ENCODE data around the gene FKBP11. TPM values are rescaled to one million over a fixed set of nuclear protein-coding genes. Genes with fewer than 3 reads are reported as not detected.
"Not testable (repeated sequence)": the region's sequence is repeated elsewhere in the genome, so short reads cannot be mapped to it uniquely, and the experiment has no call there.

Gene FKBP11
- total RNA-seq, 1 experiment from 2014 or later, result 21.1 TPM

DNA sequence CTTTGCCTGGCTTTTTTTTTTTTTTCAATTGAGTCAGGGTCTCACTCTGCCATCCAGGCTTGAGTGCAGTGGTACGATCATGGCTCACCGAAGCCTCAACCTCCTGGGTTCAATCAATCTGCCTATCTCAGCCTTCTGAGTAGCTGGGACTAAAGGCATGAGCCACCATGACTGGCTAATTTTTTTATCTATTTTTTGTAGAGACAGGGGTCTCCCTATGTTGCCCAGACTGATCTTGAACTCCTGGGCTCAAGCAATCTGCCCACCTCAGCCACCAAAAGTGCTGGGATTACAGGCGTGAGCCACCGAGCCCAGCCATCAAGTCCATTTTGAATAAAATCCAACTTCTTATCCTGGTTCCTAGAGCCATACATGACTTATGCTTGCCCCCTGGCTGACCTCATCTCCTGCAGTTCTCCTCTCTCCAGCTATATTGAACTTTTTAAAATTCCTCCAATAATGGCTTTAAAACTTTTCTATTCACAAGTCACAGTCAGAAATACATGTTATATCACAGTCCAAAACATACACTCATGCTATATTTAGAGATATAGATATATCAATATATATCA, 49.3 kb downstream of the FKBP11 start:
- ChIA-PET CTCF (no interaction called here), POLR2A (no interaction called here)
- no peaks in the 10 kb centered on the region for H3K36me3 ChIP-seq (ENCODE audit: control insufficient read depth, insufficient read depth, low read length)
- no peak overlapping the region for H3K27ac ChIP-seq (ENCODE audit: low read length)
- H3K9me3 ChIP-seq (ENCODE audit: control insufficient read depth, insufficient read depth, low read depth, low read length), result no peaks in the 10 kb centered on the region
- no peaks in the 10 kb centered on the region for H3K27me3 ChIP-seq (ENCODE audit: control insufficient read depth, insufficient read depth, low read length)
- ATAC-seq (no peak), DNase-seq (ENCODE audit: low read depth, low spot score) (no peak)
- in situ Hi-C loops (cut with HindIII; ENCODE audit: low pct_unique_long_range_greater_than_20kb, low sequenced_read_pairs), result no loop called here
- H3K4me3 ChIP-seq (ENCODE audit: low read depth in 2 of 2, low read length in 2 of 2), result no peak overlapping the region
- no TSS peak for BruUV-seq (replicated peaks)
- no peaks in the 10 kb centered on the region for H3K4me1 ChIP-seq (ENCODE audit: control insufficient read depth, insufficient read depth, low read length)
- intact Hi-C loops (cut with micrococcal nuclease; ENCODE audit: unreplicated experiment), result no loop called here
- TF ChIP-seq TCF7L2 (IDR thresholded peaks at IDR 0.05; ENCODE audit: low read depth, low read length) (no peak), SIN3A (IDR thresholded peaks at IDR 0.05; ENCODE audit: borderline replicate concordance, insufficient read depth, low read depth, low read length) (no peak), POLR2AphosphoS5 (IDR thresholded peaks at IDR 0.05; ENCODE audit: low read depth, low read length) (no peak)
- TF ChIP-seq, protein P1, sequence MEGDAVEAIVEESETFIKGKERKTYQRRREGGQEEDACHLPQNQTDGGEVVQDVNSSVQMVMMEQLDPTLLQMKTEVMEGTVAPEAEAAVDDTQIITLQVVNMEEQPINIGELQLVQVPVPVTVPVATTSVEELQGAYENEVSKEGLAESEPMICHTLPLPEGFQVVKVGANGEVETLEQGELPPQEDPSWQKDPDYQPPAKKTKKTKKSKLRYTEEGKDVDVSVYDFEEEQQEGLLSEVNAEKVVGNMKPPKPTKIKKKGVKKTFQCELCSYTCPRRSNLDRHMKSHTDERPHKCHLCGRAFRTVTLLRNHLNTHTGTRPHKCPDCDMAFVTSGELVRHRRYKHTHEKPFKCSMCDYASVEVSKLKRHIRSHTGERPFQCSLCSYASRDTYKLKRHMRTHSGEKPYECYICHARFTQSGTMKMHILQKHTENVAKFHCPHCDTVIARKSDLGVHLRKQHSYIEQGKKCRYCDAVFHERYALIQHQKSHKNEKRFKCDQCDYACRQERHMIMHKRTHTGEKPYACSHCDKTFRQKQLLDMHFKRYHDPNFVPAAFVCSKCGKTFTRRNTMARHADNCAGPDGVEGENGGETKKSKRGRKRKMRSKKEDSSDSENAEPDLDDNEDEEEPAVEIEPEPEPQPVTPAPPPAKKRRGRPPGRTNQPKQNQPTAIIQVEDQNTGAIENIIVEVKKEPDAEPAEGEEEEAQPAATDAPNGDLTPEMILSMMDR (IDR thresholded peaks at IDR 0.05), result no peak
- TF ChIP-seq, protein P2, sequence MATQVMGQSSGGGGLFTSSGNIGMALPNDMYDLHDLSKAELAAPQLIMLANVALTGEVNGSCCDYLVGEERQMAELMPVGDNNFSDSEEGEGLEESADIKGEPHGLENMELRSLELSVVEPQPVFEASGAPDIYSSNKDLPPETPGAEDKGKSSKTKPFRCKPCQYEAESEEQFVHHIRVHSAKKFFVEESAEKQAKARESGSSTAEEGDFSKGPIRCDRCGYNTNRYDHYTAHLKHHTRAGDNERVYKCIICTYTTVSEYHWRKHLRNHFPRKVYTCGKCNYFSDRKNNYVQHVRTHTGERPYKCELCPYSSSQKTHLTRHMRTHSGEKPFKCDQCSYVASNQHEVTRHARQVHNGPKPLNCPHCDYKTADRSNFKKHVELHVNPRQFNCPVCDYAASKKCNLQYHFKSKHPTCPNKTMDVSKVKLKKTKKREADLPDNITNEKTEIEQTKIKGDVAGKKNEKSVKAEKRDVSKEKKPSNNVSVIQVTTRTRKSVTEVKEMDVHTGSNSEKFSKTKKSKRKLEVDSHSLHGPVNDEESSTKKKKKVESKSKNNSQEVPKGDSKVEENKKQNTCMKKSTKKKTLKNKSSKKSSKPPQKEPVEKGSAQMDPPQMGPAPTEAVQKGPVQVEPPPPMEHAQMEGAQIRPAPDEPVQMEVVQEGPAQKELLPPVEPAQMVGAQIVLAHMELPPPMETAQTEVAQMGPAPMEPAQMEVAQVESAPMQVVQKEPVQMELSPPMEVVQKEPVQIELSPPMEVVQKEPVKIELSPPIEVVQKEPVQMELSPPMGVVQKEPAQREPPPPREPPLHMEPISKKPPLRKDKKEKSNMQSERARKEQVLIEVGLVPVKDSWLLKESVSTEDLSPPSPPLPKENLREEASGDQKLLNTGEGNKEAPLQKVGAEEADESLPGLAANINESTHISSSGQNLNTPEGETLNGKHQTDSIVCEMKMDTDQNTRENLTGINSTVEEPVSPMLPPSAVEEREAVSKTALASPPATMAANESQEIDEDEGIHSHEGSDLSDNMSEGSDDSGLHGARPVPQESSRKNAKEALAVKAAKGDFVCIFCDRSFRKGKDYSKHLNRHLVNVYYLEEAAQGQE (IDR thresholded peaks at IDR 0.05; ENCODE audit: insufficient read depth in 1 of 2, low read depth in 2 of 2, low read length in 1 of 2), result no peak

DNA sequence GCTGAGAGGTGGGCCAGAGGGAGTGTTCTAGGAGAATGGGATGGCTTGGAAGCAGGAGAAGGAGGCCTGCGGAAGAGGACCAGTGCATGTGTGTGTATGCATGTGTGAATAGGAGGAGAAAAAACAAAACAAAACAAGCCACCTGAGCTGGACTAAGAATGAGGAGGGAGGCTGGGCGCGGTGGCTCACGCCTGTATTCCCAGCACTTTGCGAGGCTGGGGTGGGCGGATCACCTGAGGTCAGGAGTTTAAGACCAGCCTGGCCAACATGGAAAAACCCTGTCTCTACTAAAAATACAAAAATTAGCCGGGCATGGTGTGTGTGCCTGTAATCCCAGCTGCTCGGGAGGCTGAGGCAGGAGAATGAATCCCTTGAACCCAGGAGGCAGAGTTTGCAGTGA, 51.8 kb downstream of the FKBP11 start:
- H3K27ac ChIP-seq (ENCODE audit: low read length); POLR2A ChIA-PET; H3K9me3 ChIP-seq (ENCODE audit: control insufficient read depth, insufficient read depth, low read depth, low read length); H3K4me1 ChIP-seq (ENCODE audit: control insufficient read depth, insufficient read depth, low read length); H3K36me3 ChIP-seq (ENCODE audit: control insufficient read depth, insufficient read depth, low read length); H3K4me3 ChIP-seq (ENCODE audit: low read depth in 2 of 2, low read length in 2 of 2); H3K27me3 ChIP-seq (ENCODE audit: control insufficient read depth, insufficient read depth, low read length); BruUV-seq (replicated peaks); DNase-seq (ENCODE audit: low read depth, low spot score); intact Hi-C loops (cut with micrococcal nuclease; ENCODE audit: unreplicated experiment); ATAC-seq; in situ Hi-C loops (cut with HindIII; ENCODE audit: low pct_unique_long_range_greater_than_20kb, low sequenced_read_pairs): not testable (repeated sequence)
- CTCF ChIA-PET, result interaction anchor here (0.6 to 0.7 kb wide), 2 partner anchors 16 to 18 kb away, joined by 3 to 4 read pairs; no protein-coding TSS in a partner anchor

DNA sequence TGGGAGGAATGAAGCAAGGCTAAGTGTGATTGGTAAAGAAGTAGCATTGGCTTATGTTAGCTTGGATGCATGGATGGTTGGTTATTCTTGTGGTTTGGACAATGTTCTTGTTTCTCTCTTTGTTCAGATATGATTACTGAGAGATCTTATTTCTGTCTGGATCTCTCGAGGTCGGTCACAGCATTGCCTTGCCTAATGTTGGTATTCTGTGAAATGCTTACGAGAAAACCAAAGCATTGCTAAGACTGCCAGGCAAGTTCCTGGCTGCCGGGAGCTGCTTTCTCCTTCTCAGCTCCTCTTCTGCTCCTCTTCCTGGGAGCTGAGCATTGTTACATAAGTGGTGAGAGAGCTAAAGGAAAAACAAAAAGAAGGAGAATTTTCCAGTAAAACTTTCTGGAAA, 52.2 kb downstream of the FKBP11 start:
- TF ChIP-seq, protein P1 (IDR thresholded peaks at IDR 0.05), result no peak
- TF ChIP-seq SIN3A (IDR thresholded peaks at IDR 0.05; ENCODE audit: borderline replicate concordance, insufficient read depth, low read depth, low read length) (no peak), POLR2AphosphoS5 (IDR thresholded peaks at IDR 0.05; ENCODE audit: low read depth, low read length) (no peak)
- TF ChIP-seq, protein P2 (IDR thresholded peaks at IDR 0.05; ENCODE audit: insufficient read depth in 1 of 2, low read depth in 2 of 2, low read length in 1 of 2), result no peak
- intact Hi-C loops (cut with micrococcal nuclease; ENCODE audit: unreplicated experiment), result no loop called here
- ChIA-PET POLR2A (no interaction called here), CTCF (no interaction called here)
- Histone ChIP-seq H3K4me3 (ENCODE audit: low read depth in 2 of 2, low read length in 2 of 2) (no peak overlapping the region), H3K9me3 (ENCODE audit: control insufficient read depth, insufficient read depth, low read depth, low read length) (no peaks in the 10 kb centered on the region), H3K27ac (ENCODE audit: low read length) (no peak overlapping the region), H3K4me1 (ENCODE audit: control insufficient read depth, insufficient read depth, low read length) (no peaks in the 10 kb centered on the region), H3K27me3 (ENCODE audit: control insufficient read depth, insufficient read depth, low read length) (no peaks in the 10 kb centered on the region), H3K36me3 (ENCODE audit: control insufficient read depth, insufficient read depth, low read length) (no peaks in the 10 kb centered on the region)
- no TSS peak for BruUV-seq (replicated peaks)
- DNase-seq (ENCODE audit: low read depth, low spot score), result no peak
- ATAC-seq, result no peak
- in situ Hi-C loops (cut with HindIII; ENCODE audit: low pct_unique_long_range_greater_than_20kb, low sequenced_read_pairs), result no loop called here
